Coronary artery (tissue), 2 donors: ENCODE data around the gene EFCAB8.
"Not testable (repeated sequence)": the region's sequence is repeated elsewhere in the genome, so short reads cannot be mapped to it uniquely, and the experiment has no call there.

Experiments
- DNase-seq: peaks from one replicate; pipeline ENCODE4 v3.0.0-alpha.2; 2017; ENCODE audit warnings: low spot score
- H3K27ac ChIP-seq, 2 donors: fragments of 200-600 bp; sonication (generic); one replicate each; pipeline ENCODE4 v1.5.1; 2016 to 2019
- H3K4me3 ChIP-seq: fragments of 200-600 bp; sonication (generic); 2 replicates; pipeline ENCODE4 v1.5.1; 2016; ENCODE audit warnings: mild to moderate bottlenecking, moderate library complexity
- TF ChIP-seq, protein P1 (sequence below): fragments of 200-600 bp; sonication (generic); IDR thresholded peaks from one replicate; pipeline ENCODE4 v1.5.1; 2019; ENCODE audit warnings: antibody characterized with exemption

The EFCAB8 gene

DNA sequence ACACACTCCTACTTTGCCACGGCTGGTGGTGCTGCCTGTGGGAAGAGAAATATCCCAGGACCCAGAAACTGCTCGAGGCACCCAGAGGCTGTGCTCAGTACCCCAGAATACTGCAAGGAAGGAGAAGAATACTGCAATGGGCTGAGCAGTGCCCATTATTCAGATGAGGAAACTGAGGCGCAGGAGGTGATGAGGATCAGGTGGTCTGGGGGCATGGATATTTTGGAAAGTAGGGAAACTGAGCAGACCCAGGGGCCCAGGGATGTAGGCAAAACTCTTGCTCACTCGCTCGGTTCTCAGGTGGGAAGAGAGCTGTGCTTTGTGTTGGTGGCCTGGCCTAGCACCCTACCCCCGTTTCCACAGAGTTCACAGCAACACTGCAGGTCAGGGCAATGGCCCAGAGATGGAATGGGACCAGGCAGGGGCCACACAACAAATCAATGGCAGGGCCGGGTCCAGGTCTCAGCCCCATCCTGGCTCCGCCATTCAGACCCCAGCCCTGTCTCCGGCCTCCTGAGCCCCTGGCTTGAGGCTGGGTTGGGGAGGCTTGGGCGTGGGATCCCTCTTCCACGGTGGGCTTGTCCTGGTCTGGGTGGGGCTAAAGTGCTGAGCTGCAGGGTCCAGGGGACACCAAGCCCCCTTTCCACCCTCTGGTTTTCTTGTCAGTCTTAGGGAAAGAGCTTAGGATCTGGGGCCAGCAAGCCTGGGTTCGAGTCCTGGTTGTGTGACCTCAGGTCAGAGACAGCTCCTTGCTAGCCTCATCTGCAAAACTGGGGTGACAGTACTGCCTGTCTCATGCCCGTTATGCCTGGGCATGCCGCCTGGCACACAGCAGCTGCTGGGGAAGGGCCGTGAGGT is 111.6 kb downstream of the EFCAB8 start:
- Histone ChIP-seq H3K27ac (no peak overlapping the region), H3K4me3 (no peak overlapping the region)
- TF ChIP-seq, protein P1, sequence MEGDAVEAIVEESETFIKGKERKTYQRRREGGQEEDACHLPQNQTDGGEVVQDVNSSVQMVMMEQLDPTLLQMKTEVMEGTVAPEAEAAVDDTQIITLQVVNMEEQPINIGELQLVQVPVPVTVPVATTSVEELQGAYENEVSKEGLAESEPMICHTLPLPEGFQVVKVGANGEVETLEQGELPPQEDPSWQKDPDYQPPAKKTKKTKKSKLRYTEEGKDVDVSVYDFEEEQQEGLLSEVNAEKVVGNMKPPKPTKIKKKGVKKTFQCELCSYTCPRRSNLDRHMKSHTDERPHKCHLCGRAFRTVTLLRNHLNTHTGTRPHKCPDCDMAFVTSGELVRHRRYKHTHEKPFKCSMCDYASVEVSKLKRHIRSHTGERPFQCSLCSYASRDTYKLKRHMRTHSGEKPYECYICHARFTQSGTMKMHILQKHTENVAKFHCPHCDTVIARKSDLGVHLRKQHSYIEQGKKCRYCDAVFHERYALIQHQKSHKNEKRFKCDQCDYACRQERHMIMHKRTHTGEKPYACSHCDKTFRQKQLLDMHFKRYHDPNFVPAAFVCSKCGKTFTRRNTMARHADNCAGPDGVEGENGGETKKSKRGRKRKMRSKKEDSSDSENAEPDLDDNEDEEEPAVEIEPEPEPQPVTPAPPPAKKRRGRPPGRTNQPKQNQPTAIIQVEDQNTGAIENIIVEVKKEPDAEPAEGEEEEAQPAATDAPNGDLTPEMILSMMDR, result no peak
- peak; percentile 52 for DNase-seq

DNA sequence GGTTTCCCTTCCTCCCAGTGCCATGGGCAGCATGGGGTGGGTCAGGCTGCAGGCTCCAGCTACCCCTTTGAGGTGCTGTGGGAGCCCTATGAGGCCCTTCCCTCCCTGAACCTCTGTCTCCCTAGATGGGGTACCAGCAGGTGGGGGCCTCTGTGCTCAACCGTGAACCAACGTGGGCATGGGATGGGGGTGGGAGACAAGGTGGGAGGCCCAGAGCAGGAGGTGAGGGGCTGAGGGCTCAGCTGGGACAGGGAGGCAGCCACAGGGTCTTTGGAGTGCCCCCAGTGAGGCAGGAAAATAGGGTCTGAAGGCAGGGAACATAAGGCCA is 112.2 kb downstream of the EFCAB8 start:
- no peak overlapping the region for H3K4me3 ChIP-seq
- DNase-seq, result peak; percentile 45
- TF ChIP-seq, protein P1, result no peak
- H3K27ac ChIP-seq, result no peak overlapping the region

DNA sequence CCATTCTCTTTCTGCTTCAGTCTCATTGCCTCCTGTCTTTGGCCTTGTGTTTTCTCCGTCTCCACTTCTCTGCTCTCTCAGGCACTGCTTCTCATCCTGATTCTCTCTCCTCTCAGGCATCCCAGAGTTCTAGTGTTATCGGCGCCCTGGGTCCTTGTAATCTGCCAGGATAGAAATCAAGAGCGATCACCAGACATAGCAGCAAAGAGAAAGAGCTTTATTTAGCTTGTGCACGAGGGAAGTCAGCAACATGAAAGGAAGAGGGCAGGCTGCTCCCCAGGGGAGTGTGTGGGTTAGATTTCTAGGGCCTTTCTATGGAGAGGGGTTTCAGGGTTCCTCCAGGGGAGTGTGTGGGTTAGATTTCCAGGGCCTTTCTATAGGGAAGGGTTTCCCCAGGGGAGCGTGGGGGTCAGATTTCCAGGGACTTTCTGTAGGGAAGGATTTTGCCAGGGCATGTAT is 113.0 kb downstream of the EFCAB8 start:
- DNase-seq, result peak; percentile 57

DNA sequence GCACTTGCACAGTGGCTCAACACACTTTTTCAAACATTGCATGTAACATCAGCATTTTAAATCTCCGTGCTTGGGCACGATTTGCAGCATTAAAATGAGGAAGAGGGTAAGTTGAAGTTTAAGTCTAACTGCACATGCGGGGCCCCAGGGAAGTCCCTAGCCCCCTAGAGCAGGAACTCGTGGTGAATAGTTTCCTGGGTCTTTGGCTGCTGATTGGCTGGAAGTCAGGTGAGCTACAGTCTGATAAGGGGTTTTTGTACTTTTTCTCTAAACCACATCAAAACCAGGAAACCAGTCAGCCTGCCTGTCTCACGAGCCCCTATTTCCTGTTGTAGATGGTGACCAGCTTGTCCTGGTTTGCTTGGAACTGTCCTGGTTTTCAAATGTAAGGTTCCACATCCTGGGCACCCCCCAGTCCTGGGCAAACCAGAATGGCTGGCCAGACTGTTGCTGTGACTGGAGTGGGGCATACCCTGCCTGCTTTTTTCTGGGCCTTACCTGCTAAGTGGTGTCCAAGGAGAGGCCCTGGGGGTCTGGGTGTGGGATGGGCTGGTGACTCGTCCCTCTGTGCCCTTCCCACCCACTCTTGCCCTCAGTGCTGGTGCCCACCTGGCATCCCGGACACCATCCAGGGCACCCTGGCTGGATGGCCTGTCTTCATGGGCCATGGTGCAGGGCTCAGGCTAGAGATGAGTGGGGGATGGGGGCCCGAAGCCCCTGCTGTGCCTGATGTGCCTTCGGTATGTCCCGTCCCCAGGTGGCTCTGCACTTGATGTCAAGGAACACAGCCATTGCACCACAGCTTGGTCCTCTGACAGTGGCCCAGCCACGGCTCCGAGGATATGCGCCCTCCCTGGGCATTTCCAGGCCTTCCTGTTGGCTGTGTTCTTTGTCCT is 113.7 kb downstream of the EFCAB8 start:
- Histone ChIP-seq H3K4me3 (no peak overlapping the region), H3K27ac (no peak overlapping the region)
- TF ChIP-seq, protein P1, result no peak
- peak; percentile 67 for DNase-seq

More for the DNA sequence above, 113.0 kb downstream of the EFCAB8 start:
- TF ChIP-seq, protein P1, result no peak
- H3K27ac ChIP-seq, result no peak overlapping the region
- no peak overlapping the region for H3K4me3 ChIP-seq

DNA sequence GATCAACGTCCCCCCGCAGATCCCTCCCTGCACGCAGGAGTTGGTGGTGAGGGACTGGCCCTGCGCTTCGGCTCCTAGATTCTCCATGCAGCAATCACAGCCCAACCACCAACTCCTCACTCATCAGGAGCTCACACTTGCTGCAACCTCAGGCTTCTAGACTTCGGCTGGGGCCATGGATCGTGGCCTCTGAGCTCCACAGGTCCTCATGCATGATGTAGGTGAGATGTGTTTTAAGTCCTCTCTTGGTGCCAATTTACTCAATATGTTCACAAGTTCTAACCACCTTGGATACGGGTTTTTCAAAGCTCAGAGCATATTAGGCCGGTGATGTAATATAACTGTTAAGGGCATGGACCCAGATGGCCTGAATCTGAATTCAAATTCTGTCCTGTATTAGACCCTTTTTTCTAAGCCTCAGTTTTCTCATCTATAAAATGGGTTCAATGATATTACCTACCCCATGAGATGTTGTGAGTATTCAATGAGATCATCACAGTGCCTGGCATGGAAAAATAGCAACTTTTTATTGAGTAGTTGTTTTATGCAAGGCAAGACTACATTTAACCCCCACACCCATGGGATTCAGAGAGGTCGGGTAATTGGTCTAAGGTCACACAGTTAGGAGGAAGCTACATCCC is 114.5 kb downstream of the EFCAB8 start:
- H3K27ac ChIP-seq, result no peak overlapping the region
- TF ChIP-seq, protein P1, result no peak

DNA sequence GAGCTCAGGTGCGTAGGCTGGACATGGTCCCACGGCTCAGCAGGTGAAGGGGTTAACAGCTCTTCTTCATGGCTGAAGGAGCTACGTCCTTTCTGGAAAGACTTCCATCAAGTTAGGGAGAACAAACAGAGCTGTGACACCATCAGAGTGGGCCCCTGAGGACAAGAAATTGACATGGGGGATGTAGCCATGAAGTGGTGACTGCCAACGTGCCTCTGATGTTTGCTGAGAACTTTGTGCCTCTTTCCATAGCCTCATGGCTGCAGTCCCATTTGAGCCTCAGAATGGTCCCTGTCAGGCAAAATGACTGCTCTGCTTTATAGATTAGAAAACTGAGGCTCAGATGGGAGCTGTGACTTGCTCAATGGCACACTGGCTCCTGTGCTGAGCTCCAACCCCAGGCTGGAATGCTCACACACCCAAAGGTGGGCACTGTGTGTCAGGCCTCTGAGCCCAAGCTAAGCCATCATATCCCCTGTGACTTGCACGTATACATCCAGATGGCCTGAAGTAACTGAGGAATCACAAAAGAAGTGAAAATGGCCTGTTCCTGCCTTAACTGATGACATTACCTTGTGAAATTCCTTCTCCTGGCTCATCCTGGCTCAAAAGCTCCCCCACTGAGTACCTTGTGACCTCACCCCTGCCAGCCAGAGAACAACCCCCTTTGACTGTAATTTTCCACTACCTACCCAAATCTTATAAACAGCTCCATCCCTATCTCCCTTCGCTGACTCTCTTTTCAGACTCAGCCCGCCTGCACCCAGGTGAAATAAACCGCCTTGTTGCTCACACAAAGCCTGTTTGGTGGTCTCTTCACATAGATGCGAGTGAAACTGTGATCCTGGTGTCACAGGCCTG is 115.7 kb downstream of the EFCAB8 start:
- DNase-seq, H3K4me3 ChIP-seq, H3K27ac ChIP-seq: not testable (repeated sequence)

More for the DNA sequence above, 114.5 kb downstream of the EFCAB8 start:
- H3K4me3 ChIP-seq, result no peak overlapping the region
- DNase-seq, result peak; percentile 53

DNA sequence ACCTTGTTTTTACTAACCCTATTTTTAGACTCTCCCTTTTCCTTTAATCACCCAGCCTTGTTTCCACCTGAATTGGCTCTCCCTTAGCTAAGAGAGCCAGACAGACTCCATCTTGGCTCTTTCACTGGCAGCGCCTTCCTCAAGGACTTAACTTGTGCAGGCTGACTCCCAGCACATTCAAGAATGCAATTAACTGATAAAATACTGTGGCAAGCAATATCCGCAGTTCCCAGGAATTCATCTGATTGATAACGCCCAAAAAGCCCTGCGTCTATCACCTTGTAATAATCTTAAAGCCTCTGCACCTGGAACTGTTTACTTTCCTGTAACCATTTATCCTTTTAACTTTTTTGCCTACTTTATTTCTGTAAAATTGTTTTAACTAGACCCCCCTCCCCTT is 116.4 kb downstream of the EFCAB8 start:
- H3K27ac ChIP-seq, DNase-seq: not testable (repeated sequence)

More for the DNA sequence above, 116.4 kb downstream of the EFCAB8 start:
- not testable (repeated sequence) for H3K4me3 ChIP-seq
